Measurements from ENCODE around the gene PCP4. TPM values are rescaled to one million over a fixed set of nuclear protein-coding genes. Genes with fewer than 3 reads are reported as not detected.

Gene PCP4
- total and polyA plus RNA-seq, 3 donors from 2014 or later = 0.74 to 15.4 (median 0.94) TPM

GRCh38 chr21:39911286-39912199, 44.3 kb downstream of the PCP4 start:
- no peak for DNase-seq

DNA sequence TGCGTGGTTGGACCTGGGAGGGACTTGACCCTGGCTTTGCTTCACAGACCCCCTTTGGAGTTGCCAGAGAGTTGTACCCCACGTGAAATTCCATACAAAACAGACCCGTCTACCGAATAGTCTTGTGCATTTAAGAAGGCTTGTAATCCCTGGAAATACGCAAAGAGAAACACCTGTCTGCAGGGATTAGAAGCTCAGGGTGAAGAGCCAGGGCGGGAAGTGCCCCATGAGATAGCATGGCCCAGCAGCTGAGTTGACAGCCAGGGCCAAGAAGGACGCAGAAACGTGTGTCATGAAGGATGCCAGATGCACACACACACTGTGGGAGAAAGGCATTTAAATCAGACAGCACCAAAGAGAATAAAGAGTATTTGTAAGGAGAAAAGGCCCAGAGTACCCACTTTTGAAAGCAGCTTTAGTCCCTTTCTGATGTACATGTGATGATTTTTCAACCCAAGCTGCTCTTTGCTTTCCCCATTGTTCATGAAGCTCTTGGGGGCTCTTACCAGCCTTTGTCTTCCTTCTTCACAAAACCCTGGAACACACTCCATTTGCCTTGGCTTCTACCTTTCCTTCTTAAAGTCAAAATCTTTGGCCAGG, 46.6 kb downstream of the PCP4 start:
- no peak overlapping the region for H3K27ac ChIP-seq
- H3K4me3 ChIP-seq = no peak overlapping the region
- H3K9me3 ChIP-seq = no peaks in the 10 kb centered on the region
- 78 to 81% methylated on average over 8 of the region's 8 CpGs for WGBS, 2 donors
- DNase-seq = no peak
- intact Hi-C loops (cut with DNase I; ENCODE audit: low total_unique reads) = no loop called here
- TF ChIP-seq POLR2A (IDR thresholded peaks at IDR 0.05) (no peak), CTCF (IDR thresholded peaks at IDR 0.05) (no peak)
- no peaks in the 10 kb centered on the region for H3K27me3 ChIP-seq
- H3K36me3 ChIP-seq (ENCODE audit: low read depth, missing control alignments) = no peaks in the 10 kb centered on the region
- H3K4me1 ChIP-seq = no peaks in the 10 kb centered on the region

More at GRCh38 chr21:39911286-39912199, 44.3 kb downstream of the PCP4 start:
- intact Hi-C loops (cut with DNase I; ENCODE audit: low total_unique reads) = no loop called here
- no peaks in the 10 kb centered on the region for H3K4me1 ChIP-seq
- no peaks in the 10 kb centered on the region for H3K36me3 ChIP-seq (ENCODE audit: low read depth, missing control alignments)
- H3K9me3 ChIP-seq = no peaks in the 10 kb centered on the region
- WGBS, 2 donors = 61 to 62% methylated on average over 10 of the region's 10 CpGs
- no peaks in the 10 kb centered on the region for H3K27me3 ChIP-seq
- H3K4me3 ChIP-seq = no peak overlapping the region
- no peak overlapping the region for H3K27ac ChIP-seq
- TF ChIP-seq CTCF (IDR thresholded peaks at IDR 0.05) (no peak), POLR2A (IDR thresholded peaks at IDR 0.05) (no peak)

GRCh38 chr21:39915881-39916280, 48.6 kb downstream of the PCP4 start:
- TF ChIP-seq POLR2A (IDR thresholded peaks at IDR 0.05) (no peak), CTCF (IDR thresholded peaks at IDR 0.05) (no peak)
- H3K4me3 ChIP-seq = no peak overlapping the region
- H3K36me3 ChIP-seq (ENCODE audit: low read depth, missing control alignments) = no peaks in the 10 kb centered on the region
- no peaks in the 10 kb centered on the region for H3K4me1 ChIP-seq
- intact Hi-C loops (cut with DNase I; ENCODE audit: low total_unique reads) = no loop called here
- H3K9me3 ChIP-seq = no peaks in the 10 kb centered on the region
- 89 to 93% methylated on average over 1 of the region's 1 CpG for WGBS, 2 donors
- H3K27ac ChIP-seq = no peak overlapping the region
- DNase-seq = no peak
- no peaks in the 10 kb centered on the region for H3K27me3 ChIP-seq

DNA sequence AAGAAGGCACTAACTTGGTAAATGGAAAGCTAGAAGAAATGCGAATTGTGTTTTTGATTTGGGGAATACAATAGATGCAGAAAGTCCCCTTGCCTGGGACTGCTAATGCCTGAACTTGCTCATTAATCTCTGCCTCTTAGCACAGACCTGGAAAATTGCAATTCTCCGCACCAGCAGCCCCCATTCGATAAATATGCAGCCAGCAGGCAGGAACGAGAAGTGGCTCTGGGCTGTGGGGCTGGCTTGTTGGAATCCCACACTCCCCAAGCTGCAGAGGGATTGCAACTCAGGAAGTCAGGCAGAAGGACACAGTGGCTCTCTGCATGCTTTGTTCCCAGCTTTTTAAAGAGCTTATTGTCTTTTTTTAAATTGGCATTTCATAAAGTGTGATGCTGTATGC, 51.3 kb downstream of the PCP4 start:
- Histone ChIP-seq H3K4me1 (no peaks in the 10 kb centered on the region), H3K27ac (no peak overlapping the region), H3K27me3 (no peaks in the 10 kb centered on the region), H3K9me3 (no peaks in the 10 kb centered on the region), H3K36me3 (ENCODE audit: low read depth, missing control alignments) (no peaks in the 10 kb centered on the region), H3K4me3 (no peak overlapping the region)
- intact Hi-C loops (cut with DNase I; ENCODE audit: low total_unique reads) = no loop called here
- 68 to 70% methylated on average over 4 of the region's 4 CpGs for WGBS, 2 donors
- no peak for DNase-seq
- TF ChIP-seq POLR2A (IDR thresholded peaks at IDR 0.05) = no peak
- TF ChIP-seq CTCF (IDR thresholded peaks at IDR 0.05) = no peak
